GM21447 (cell line): Measurements from ENCODE around the gene TMEM91.

Experiments used
- ATAC-seq: cut with Tn5 transposase; IDR thresholded peaks from one replicate; pipeline ENCODE4 v1.9.1; 2021; ENCODE audit not compliant: unreplicated experiment

Gene TMEM91

DNA sequence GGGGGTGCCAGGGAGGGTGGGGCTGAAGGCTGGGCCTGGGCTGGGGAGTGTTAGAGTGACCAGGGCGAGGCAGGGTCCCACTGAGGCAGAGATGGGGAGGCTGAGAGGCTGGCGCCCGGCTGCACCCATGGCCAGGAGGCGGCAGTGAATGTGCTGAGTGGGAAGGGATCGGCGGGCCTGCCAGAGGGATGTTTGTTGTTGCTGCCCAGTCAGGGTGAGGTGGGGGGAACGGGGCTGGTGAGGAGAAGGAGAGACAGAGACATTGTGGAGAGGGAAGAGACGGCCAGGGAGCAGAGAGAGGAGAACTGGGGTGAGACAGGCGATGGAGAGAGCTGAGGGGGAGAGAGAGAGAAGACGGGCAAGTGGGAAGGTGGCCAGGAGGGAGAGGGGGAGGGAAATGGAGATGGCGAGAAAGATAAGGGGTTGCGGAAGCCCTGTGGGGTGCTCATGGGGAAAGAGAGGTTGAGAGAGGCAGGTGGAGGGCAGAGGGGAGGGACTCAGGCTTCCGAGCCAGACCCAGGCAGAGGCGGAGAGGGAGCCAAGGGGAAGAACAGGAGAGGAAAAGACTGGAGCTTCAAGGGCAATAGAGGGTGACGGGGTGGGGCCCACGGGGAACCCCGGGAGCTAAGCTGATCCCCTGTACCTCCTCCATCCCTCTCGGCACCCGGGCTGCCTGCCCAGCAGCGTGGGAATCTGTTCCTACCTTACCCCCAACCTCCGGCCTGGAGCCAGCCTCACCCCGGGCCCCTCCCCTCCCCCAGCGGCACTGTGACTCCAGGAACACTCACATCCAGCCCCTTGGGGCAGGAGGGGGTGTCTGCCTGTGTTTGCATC lies 51.5 kb downstream of the TMEM91 start:
- ATAC-seq: no peak

DNA sequence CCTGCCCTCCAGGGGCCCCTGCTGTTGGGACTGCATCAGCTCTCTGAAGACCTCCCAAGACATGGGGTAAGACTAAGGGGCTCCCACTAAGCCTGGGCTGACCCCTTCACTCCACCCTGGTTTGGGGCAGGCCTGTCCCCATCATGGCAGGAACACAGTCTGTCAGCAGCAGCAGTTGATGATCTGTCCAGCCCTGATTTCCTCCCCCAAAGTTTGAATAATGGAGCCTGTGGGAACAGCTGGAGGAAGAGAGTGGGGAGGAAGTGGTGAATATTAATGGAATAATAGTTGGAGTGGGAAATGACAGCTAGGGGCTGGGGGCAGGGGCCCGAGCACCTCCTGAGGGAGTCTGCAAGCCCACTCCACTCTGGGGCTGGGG lies 52.1 kb downstream of the TMEM91 start:
- ATAC-seq: no peak

DNA sequence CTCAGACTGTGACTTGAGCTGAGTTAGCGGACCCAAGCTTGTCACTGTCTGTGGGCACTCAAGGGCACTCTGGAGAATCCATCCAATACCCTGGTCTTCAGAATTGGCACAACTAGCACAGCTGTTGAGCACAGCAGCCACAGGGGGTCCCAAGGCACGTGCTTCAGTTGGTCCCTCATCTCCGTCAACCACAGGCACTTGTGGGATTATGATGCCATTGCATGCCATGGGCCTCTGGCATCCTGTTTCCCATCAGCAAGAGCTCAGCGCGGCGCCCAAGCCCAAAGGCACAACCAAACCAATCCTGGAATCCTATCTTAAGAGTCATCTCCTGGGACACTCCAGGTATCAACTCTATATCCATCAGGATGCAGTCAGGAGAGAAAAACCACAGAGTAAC lies 54.6 kb downstream of the TMEM91 start:
- no peak for ATAC-seq

DNA sequence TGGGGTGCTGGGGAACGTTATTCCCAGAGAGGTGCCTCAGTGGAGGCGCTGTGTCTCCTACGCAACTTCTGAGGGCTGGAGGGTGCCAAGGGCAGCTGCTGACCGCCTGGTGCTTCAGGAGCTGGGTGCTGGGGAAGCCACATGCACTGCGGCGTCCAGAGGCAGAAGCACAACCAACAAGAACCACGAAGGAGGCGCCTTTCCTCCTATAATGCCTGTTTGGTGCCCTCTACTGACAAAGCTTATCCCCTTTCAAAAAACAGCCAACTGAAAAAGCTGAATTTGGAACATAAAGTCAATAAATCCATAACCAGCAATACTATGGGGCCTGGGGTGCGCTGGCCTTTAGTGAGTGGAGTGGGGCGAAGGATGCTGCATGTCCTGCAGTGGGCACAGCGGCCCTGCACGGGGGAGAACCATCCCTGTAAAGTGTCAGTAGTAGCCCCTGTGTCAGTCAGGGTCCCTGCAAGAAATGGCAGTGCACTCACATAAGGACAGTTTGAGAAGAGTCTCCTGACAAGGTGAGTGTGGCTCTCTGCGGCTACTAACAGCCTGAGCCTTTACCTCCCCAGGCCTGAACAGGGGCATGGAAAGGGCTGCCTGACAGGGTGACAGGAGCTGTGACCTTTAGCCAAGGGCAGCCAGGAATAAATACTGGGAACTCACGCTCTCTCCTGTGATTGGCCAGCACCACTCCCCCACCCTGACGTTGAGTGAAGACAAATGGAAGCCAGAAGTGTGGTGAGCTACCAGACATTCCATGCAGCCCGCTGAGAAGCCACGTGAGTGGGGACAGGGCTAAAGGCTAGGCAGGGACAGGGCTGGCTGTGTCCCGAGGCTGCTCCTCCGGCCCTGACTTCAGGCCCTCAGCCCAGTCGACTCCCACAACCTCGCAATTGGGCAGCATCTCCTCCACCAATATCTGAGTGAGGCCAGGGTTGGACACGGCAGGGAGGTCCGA lies 55.4 kb downstream of the TMEM91 start:
- ATAC-seq: no peak

DNA sequence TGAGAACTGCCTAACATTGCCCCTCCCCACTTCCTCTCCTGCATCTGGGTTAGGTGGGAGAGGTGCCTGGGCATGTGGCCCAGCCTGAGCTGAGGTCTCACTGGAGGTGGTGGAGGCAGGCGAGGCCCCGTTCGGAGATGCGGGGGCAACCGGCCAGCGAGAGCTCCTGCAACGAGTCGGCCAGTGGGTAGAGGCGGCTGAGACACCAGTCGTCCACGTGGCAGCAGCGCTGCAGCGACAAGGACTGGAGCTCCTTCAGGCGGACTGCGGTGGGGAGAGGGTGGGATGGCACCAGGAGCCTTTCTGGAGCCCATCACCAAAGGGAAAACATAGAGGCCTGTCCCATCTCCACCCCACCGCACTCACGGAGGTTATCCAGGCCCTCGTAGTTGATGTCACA lies 56.8 kb downstream of the TMEM91 start:
- ATAC-seq: no peak
